B cell (primary cell): ENCODE results near the gene ATP11C.

Source experiments
- EZH2 ChIP-seq: IDR thresholded peaks from 2 replicates; pipeline ENCODE4 v1.6.1; 2012; ENCODE audit warnings: borderline replicate concordance, low read depth, mild to moderate bottlenecking, moderate library complexity, low read length; ENCODE audit not compliant: insufficient read depth, poor library complexity, severe bottlenecking
- TF ChIP-seq, protein P1 (sequence below): fragments of 200-600 bp; IDR thresholded peaks from one replicate; pipeline ENCODE4 v1.8.0; 2022; ENCODE audit warnings: antibody characterized with exemption, mild to moderate bottlenecking

DNA sequence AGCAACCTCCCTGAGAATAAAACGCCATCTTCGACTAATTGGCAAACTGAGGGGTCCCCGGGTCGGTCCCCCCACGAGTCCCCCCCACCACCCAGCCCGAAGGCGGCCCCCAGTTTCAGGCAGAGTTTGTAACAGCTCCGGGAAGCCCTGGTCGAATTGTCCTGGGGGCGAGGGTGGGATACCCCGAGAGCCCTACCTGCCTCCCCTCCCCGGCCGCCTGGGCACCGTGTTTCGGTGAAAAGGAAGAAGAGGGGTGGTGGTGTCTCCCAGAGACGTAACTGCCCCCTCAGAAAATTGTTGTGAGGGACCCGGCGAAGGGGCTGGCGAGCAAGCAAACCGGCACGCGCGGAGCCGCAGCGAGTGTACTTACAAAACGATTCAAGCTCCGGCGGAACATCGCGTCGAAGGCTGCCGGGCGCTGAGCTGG is 1.2 kb downstream of the ATP11C start:
- TF ChIP-seq, protein P1, sequence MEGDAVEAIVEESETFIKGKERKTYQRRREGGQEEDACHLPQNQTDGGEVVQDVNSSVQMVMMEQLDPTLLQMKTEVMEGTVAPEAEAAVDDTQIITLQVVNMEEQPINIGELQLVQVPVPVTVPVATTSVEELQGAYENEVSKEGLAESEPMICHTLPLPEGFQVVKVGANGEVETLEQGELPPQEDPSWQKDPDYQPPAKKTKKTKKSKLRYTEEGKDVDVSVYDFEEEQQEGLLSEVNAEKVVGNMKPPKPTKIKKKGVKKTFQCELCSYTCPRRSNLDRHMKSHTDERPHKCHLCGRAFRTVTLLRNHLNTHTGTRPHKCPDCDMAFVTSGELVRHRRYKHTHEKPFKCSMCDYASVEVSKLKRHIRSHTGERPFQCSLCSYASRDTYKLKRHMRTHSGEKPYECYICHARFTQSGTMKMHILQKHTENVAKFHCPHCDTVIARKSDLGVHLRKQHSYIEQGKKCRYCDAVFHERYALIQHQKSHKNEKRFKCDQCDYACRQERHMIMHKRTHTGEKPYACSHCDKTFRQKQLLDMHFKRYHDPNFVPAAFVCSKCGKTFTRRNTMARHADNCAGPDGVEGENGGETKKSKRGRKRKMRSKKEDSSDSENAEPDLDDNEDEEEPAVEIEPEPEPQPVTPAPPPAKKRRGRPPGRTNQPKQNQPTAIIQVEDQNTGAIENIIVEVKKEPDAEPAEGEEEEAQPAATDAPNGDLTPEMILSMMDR = no peak
- no peak for TF ChIP-seq EZH2
